ENCODE results near the gene MLF2.

The MLF2 gene

DNA sequence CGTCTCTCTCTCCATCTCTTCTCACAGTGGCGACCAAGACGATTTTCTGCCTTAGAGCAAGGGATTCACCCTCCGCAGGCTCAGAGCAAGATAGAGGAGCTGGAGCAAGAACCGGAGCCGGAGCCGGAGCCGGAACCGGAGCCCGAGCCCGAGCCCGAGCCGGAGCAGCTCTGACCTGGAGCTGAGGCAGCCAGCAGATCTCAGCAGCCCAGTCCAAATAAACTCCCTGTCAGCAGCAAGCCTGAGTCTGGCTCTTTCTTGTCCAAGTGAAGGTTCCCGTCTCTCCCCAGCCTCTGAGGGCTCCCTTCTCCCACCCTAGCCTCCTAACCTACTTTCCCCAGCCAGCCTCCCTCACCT, 25.3 kb upstream of the MLF2 start:
- no peak for DNase-seq (ENCODE audit: low spot score)

DNA sequence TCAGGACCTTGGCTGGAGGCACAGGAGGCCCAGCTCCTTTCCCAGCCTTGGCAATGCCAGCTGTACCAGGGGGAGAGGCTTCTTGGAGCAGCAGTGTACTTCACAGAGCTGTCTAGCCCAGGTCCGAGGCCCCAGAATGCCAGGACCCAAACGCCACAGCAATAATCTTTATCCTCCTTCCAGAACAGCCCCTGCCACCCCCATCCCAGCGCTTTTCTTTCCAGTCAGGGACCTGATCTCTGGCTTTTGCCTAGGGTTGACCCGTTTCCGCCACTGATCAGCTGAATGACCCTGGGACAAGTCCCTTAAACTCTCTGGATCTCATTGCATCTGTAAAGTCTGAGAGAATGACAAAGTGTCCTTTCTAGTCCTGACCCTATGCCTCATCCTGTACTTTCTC, 24.4 kb upstream of the MLF2 start:
- DNase-seq (ENCODE audit: low spot score), result no peak

DNA sequence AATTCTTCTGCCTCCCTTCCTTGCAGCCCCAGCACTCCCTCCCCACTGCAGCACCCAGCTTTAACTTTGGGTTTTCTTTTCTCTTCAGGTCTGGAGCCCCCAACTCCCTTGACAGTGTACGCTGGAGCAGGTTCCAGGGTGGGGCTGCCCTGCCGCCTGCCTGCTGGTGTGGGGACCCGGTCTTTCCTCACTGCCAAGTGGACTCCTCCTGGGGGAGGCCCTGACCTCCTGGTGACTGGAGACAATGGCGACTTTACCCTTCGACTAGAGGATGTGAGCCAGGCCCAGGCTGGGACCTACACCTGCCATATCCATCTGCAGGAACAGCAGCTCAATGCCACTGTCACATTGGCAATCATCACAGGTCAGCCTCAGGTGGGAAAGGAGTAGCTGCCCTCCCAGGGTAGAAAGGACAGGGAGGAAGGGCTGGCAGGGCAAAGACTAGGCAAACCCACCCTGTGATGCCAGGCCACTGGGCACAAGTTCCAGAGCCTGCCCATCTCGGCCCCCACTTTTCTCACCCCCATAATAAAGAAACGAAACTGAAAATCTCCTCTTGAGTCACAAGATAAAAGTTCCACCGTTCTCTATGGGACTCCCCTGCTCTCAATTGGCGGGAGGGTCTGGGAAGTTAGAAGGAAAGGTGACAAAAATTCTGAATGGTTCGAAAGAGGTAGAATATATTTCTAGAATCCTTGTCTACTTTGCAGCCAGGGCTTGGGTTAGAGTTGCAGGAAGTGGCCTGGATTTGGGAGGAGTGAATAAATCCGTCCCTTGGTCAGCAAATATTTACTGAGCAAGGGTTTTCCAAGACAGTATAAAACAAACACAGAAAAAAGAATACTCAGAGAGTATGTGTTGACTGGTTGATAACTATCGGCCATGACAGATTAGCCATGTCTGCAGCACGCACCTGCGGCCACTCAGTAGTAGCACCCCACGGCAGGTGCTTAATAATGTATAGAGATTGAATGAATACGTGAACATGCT, 22.5 kb upstream of the MLF2 start:
- DNase-seq (ENCODE audit: low spot score), result no peak

DNA sequence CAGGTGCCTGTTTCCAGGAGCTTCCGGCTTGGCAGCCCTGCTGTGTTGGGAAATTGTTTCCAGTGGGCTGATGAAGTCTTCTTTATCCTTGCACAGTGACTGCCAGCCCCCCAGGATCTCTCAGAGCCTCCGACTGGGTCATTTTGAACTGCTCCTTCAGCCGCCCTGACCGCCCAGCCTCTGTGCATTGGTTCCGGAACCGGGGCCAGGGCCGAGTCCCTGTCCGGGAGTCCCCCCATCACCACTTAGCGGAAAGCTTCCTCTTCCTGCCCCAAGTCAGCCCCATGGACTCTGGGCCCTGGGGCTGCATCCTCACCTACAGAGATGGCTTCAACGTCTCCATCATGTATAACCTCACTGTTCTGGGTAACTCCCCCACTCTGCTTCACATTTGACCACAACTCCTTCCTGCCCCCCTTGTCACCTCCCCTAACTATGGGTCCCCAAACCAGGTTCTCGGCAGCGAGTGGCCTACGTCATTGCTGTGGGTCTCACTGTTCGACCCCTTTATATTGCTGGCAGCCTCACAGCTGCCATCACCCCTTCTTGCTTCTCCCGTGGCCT, 21.6 kb upstream of the MLF2 start:
- DNase-seq (ENCODE audit: low spot score), result no peak

DNA sequence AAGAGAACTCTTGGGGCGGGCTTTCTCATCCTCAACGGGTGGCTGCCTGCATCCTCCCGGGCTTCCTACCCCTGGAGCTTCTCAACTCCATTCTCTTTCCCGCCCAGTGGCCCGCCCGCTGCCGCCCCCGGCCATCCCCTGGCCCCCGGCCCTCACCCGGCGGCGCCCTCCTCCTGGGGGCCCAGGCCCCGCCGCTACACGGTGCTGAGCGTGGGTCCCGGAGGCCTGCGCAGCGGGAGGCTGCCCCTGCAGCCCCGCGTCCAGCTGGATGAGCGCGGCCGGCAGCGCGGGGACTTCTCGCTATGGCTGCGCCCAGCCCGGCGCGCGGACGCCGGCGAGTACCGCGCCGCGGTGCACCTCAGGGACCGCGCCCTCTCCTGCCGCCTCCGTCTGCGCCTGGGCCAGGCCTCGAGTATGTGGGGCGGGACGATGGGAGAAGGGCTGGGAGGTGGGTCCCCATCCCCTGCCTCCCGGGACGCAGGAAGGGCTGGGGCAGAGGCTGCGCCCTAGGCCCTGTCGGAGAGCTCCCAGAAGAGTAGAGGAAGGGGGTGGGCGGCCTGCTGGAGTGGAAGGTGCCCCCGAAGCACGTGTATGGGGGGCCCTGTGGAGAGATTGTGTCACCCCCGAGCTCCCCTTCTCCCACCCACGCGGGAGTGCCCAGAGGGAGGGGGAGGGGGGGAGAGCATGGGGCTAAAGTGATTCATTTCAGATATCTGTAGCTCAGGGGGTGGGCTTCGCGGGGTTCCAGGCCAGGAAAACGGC, 20.8 kb upstream of the MLF2 start:
- no peak for DNase-seq (ENCODE audit: low spot score)

DNA sequence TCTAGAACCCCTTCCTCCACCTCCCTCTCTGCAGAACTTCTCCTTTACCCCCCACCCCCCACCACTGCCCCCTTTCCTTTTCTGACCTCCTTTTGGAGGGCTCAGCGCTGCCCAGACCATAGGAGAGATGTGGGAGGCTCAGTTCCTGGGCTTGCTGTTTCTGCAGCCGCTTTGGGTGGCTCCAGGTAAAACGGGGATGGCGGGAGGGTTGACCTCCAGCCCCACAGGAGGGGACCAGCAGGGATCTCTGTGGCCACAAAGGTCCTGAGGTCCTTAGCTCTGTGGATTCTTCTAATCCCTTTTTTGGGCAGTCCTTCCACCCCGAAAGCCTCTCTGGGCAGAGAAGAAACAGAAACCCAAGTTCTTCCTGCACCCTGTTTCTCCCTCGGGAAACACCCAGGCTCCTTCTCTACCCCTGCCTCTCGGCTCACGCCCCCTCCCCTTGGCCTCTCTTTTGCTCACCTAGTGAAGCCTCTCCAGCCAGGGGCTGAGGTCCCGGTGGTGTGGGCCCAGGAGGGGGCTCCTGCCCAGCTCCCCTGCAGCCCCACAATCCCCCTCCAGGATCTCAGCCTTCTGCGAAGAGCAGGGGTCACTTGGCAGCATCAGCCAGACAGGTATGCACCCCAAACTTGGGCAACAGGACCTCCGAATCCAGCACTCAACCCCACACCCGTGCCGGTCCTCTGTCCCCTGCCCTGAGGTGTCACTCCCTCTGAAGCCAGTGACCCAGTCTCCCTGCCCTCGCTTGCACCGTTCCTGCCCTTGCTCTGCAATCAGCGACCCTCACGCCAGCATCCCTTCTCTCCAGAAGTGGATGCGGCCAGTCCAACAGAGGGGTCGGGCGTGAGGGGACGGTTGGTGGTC, 20.0 kb upstream of the MLF2 start:
- no peak for DNase-seq (ENCODE audit: low spot score)

DNA sequence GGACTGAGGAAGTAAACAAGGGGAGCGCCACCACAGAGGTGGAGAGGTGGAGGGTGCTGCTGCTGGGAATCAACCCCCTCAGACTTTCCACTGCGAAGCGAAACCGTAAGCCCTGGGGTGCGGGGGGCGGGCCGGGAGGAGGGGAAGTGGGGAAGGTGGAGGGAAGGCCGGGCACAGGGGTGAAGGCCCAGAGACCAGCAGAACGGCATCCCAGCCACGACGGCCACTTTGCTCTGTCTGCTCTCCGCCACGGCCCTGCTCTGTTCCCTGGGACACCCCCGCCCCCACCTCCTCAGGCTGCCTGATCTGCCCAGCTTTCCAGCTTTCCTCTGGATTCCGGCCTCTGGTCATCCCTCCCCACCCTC, 19.4 kb upstream of the MLF2 start, which contains the start of gene LAG3:
Gene LAG3 (plus strand): TSS at position 190 of the 365 bp plus-strand sequence. CDS start 333 bp downstream, outside the sequence.
- DNase-seq (ENCODE audit: low spot score), result no peak

DNA sequence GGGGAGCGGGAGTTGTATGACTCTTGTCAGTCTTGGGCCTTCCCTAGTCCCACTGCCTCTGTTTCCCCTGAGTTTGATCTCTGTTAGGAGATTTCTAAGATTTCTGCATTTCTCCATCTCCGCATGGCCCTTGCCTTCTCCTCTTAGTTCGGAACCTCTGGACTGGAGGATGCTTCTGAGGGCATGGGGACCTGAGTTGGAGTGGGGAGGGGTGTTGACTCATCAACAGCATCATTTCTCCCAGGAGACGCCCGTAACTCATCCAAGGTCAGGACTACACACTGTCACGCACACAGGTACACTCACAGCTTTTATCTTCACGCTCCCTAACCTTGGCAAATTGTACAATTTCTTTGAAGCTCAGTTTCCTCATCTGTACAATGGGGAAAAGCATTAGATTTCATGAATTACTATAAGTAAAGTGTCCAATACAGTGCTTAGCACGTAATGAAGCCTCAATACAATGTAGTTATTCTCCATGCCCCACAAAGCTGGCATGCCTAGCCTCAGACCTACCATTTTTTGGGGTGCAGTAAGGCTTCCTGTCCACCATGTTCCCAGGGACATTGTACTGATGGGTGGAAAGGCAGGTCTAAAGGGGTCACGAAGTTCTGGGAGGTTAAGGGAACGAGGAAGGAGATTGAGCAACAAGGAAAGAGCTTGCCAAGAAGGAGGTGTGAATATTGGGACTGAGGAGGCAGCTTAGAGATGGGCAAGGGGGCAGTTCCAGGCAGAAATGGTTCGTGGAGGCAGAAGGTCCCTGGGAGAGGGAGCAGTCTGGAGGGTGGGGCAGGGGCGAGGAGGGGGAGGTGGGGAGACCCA, 18.8 kb upstream of the MLF2 start:
- DNase-seq (ENCODE audit: low spot score), result no peak

DNA sequence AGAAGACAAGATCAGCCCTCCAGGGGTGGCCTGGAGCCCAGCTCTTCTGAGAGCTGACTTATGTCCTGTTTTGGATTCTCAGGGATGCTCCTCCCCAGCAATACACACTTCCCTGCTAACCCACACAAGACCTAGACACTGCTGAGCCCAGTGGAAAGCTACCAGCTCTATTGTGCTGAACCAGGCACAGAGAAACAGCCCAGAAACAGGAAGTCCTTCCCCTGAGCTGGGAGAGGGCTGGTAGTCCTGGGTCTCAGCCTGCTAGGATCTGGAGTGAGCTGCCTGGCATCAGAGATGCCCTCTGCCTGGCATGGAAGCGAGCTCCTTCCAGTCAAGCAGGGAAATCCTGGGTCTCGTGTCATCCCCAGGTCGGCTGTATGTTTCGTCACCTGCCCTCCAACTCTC, 18.2 kb upstream of the MLF2 start:
- DNase-seq (ENCODE audit: low spot score), result no peak

DNA sequence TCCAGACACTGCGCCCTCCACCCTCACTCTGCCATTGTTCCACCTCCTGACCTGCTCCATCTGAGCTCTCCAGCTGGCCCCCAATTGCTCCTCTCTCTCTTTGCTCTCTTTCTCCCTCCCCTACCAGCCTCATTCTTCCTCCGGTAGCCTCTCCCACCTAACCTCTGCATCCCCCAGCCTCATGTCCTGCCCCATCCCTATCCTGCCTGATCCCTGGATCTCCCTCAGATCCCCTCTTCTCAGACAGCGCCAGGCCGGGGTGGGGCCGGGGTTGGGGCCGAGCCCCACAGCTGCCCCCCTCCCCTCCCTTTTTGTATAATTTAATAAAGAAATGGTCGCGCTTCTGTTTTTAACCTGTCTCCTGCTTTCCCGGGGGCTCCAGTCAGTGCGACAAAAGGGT, 17.7 kb upstream of the MLF2 start:
- DNase-seq (ENCODE audit: low spot score), result no peak

DNA sequence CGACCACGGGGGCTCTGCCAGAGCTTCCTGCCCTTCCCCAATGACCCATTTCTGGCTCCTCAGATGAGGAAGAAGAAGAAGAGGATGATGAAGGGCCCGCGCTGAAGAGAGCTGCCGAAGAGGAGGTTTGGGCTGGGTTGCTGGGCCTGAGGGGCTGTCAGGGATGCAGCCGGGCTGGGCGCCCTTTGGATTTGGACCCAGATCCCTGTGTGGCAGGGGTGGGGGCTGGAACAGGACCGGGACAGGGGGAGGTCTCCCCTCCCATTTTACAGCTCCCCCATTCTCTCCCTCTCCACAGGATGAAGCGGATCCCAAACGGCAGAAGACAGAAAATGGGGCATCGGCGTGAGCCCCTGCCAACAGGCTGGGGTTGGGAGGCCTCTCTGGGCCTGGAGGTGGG, 17.2 kb upstream of the MLF2 start:
- no peak for DNase-seq (ENCODE audit: low spot score)

DNA sequence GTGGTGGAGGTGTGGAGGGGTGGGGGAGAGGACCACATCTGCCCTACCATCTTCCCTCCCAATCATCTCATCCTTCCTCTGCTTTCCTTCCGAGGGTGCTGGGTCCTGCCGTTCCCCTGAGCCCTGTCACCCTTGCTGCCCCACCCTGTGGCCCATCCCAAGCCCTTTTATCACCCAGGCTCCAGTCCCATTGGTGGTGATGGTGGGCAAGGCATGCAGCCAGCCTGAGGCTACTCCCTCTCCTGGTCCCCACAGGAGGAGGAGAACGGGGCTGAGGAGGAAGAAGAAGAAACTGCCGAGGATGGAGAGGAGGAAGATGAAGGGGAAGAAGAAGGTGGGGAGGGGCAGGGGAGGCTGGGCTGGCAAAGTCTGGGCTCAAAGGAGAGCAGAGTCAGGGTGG, 16.7 kb upstream of the MLF2 start:
- DNase-seq (ENCODE audit: low spot score), result no peak

DNA sequence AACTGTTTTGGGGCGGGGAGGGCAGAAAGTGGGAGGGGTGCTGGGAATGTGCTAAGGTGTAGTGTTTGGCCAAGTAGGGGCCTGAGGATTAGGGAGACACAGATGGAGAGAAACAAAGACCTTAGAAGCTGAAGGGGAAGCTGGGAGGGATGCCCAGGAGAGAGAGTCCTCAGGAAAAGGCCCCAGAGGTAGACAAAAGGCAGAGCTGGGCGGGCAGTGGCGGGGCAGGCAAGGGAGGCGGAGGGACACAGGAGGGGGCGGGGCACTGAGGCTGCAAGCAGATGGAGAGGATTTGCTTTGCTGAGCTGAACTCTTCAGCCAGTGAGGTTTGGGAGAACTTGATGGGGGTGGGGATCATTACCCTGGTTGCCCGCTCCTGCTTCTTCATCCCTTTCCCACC, 16.0 kb upstream of the MLF2 start:
- DNase-seq (ENCODE audit: low spot score), result peak; percentile 82

DNA sequence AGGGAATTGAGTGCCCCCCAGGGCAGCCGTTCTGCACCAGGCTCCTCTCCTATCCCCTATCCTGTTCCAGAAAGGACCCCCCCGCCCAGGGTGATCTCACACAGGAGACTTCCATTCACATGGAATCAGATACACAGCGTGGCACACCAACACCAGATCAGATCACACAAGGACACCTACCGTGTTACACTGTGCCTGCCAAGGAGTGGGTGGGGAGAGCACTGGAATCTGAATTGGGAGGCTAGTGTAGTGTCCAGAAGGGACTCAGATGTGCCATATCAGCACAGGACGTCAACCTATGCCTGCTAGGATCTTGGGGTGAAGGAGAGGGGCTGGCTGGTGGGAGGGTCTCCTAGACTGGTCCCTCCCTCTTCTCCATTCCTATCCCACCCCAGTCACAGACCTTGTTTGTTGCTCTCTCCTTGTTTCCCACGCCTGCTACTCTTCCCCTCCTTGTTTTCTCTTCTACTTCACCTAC, 15.5 kb upstream of the MLF2 start:
- peak; percentile 51 for DNase-seq (ENCODE audit: low spot score)

DNA sequence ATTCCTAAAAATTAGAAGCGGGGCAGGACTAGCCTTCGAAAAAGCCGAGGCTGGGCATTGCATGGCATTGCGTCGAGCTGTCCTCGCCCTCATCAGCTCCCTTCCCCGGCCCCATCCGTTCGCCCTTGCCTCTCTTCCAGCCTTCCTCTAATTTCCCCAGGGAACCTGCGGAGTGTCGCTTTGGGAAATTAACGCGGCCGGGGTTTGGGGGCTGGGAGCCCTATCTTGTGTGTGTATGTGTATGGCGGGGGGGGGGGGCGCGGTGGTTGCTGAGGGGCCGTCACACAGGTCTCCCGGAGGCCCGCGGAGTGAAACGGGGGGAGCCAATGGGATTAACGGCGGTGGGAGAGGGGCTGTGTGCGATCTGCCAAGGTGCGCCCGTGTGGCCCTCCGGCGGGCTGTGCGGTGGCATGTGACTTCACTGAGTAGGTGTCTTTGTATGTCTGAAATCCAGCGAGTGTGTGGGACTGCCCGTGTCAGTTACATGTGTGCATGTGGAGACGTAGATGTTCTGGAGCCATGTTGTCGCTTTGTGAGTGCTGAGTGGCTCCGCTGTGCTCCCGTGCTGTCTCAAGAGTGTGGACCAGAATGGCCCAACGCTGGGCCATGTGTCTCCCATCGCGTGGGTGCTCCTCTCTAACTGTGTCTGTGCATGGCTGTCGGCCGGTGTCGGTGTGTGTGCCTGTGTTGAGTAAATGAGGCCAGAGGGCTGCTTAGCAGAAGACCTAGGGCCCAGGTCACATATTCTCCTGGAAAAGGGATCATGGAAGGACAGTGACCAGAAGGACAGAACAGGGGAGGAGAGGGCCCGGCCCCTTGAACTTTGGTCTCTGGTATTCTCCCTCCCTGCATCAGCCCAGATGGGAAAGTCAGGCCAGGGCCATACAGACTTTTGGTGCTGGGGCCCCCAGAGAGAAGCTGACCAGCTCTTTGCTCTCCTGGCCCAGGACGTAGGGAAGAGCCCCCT, 14.7 kb upstream of the MLF2 start:
- DNase-seq (ENCODE audit: low spot score), result no peak

DNA sequence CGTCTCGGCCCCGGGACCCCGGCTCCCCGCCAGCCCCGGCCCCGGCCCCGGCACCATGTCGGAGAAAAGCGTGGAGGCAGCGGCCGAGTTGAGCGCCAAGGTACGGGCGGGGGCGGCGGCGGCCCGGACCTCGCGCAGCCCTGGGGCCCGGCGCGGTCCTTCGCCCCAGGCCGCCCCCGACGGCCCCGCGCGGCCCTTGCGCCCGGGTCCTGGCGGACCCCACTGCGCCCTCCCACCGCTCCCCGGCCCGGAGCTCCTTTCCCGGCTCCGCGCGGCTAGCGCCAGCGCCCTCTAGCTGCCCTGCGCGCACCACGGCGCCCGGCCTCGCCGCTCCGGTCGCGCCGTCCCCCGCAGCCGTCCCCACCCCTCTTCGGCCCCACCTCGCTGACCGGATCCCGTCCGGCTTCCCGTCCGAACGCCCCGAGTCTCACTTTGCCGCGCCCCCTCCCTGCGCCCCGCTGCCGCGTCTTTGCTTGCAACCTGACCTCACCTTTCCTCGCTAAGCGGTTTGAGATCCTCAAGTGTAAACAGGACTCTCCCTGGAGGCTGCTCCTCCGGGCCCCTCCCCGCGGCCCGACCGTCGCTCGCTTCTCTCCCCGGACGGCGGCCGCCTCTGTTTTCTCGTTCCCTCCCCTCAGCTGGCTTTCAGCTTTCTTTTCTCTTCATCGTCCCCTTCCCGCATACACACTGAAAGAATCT, 13.9 kb upstream of the MLF2 start:
- DNase-seq (ENCODE audit: low spot score), result peak; percentile 50

DNA sequence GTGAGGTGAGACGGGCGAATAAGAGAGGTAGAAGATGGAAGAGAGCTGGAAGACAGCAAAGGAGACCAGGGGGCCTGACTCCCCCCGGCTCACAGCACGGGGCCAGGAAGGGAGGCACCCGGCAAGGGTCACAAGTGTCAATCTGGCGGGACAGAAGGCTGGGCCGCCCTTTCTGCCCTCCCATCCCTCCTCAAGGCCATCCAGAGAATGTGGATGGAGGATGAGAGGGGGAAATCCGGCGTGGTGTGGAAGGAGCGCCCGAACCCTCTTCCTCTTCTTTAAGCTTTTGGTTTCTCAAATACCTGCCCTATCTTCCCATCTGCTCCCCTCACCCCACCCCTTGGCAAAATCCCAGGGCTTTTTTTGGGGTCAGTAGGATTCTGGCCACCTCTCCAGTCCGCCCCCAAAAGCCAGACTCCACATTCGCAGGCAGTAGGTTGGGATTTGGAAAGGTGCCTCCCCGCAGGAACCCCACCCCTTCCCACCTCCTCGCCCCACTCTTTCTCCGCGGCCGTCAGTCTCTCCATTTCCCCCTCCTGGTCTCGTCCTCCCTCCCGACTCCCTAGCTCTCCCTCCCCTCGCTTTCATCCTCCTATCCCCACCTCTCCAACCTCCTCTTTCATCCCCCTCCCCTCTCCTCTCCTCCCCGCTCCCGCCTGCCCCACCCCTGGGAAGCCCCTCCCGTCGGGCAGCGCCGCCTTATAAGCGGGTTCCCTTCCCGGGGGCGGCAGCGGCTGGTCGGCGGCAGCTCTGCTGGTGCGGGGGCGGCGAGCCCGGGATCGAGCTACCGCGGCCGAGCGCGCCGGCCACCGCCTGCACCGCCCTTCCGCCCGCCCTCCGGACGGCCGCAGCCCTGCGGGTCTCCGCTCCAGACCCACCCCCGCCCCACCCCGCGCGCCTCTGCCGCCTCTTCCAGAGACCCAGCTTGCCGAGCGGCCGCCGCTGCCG, 13.0 kb upstream of the MLF2 start, which contains the start of gene PTMS:
Gene PTMS (plus strand): TSS at position 730 of the 948 bp plus-strand sequence. CDS start 343 bp downstream, outside the sequence.
- peak; percentile 93 for DNase-seq (ENCODE audit: low spot score)

All from D341Med (cell line).